H1 (cell line): ENCODE results near the gene PXT1. TPM values are rescaled to one million over a fixed set of nuclear protein-coding genes. Genes with fewer than 3 reads are reported as not detected.

Experiments
- CTCF ChIA-PET: fragments of 300-600 bp; sonication (Branson Sonifier 250); formaldehyde crosslinking; loops from one replicate; lab custom pipeline; 2021; ENCODE audit not compliant: partially characterized antibody; lab: Charles Lee
- POLR2A ChIA-PET: fragments of 300-600 bp; sonication (Branson Sonifier 250); formaldehyde crosslinking; loops from one replicate; lab custom pipeline; 2021; ENCODE audit warnings: inconsistent platforms; ENCODE audit not compliant: partially characterized antibody; lab: Charles Lee
- DNase-seq, 2 experiments: peaks; one replicate each; pipeline versions ENCODE4 v3.0.0 to v3.0.0-alpha.2; 2010 to 2022; ENCODE audit warnings: low spot score in 2 of 2, low read depth in 1 of 2, mixed read lengths in 1 of 2
- FAIRE-seq: peaks from 2 replicates; lab custom pipeline; 2011; peaks lifted over from hg19 to GRCh38; lab: Jason Lieb, UNC
- H2AFZ ChIP-seq: 2 replicates; pipeline ENCODE4 v1.8.1; 2012; ENCODE audit warnings: low read length, inconsistent platforms
- H2AK5ac ChIP-seq: 2 replicates; pipeline ENCODE4 v1.6.1; 2013; ENCODE audit warnings: low read depth, low read length
- H2BK120ac ChIP-seq: replicated peaks from 2 replicates; pipeline ENCODE3; 2013; ENCODE audit warnings: low read depth, low read length, inconsistent platforms
- H2BK12ac ChIP-seq: 2 replicates; pipeline ENCODE4 v1.6.1; 2013; ENCODE audit warnings: low read depth, low read length
- H2BK15ac ChIP-seq: 2 replicates; pipeline ENCODE4 v1.6.1; 2013; ENCODE audit warnings: low read length
- H2BK20ac ChIP-seq: 2 replicates; pipeline ENCODE4 v1.6.1; 2013; ENCODE audit warnings: low read length
- H2BK5ac ChIP-seq: 2 replicates; pipeline ENCODE4 v1.6.1; 2013; ENCODE audit warnings: low read depth, low read length
- H3K14ac ChIP-seq: 2 replicates; pipeline ENCODE4 v1.6.1; 2013; ENCODE audit warnings: inconsistent platforms; ENCODE audit not compliant: insufficient read length
- H3K18ac ChIP-seq: 2 replicates; pipeline ENCODE4 v1.6.1; 2013; ENCODE audit warnings: low read length; ENCODE audit errors: extremely low read depth
- H3K23ac ChIP-seq: 2 replicates; pipeline ENCODE4 v1.6.1; 2013; ENCODE audit warnings: inconsistent platforms; ENCODE audit not compliant: insufficient read length
- H3K23me2 ChIP-seq: 2 replicates; pipeline ENCODE4 v1.6.1; 2013; ENCODE audit warnings: low read depth, low read length
- H3K27ac ChIP-seq: 2 replicates; pipeline ENCODE4 v1.6.1; 2011; ENCODE audit warnings: low read depth, low read length, inconsistent platforms
- H3K27me3 ChIP-seq, 4 experiments: replicated peaks in 1 of 4; 1 replicate in 1 of 4; 2 replicates in 3 of 4; pipeline versions ENCODE4 v1.6.1 to v1.8.1; 2011 to 2013; ENCODE audit warnings: low read length in 3 of 4, mild to moderate bottlenecking in 3 of 4, inconsistent platforms in 2 of 4, mixed read lengths in 2 of 4, moderate library complexity in 1 of 4; ENCODE audit not compliant: control insufficient read depth in 3 of 4, insufficient read depth in 3 of 4; ENCODE audit errors: extremely low read depth in 1 of 4
- H3K36me3 ChIP-seq, 4 experiments: 2 replicates each; pipeline versions ENCODE4 v1.6.1 to v1.8.1; 2011 to 2013; ENCODE audit warnings: mild to moderate bottlenecking in 4 of 4, low read length in 3 of 4, moderate library complexity in 2 of 4, control low read depth in 1 of 4, inconsistent platforms in 1 of 4; ENCODE audit not compliant: insufficient read depth in 4 of 4, control insufficient read depth in 2 of 4
- H3K4ac ChIP-seq: replicated peaks from 2 replicates; pipeline ENCODE3; 2013; ENCODE audit warnings: low read length, low read depth, mixed read lengths, inconsistent platforms; ENCODE audit not compliant: insufficient read length
- H3K4me1 ChIP-seq, 4 experiments: replicated peaks in 1 of 4; 1 replicate in 1 of 4; 2 replicates in 3 of 4; pipeline versions ENCODE4 v1.6.1 to v1.8.1; 2011 to 2013; ENCODE audit warnings: low read length in 3 of 4, inconsistent platforms in 2 of 4, mixed read lengths in 1 of 4; ENCODE audit not compliant: insufficient read depth in 4 of 4, control insufficient read depth in 3 of 4
- H3K4me2 ChIP-seq, 2 experiments: 2 replicates each; pipeline versions ENCODE4 v1.6.1 to v1.8.1; 2011 to 2013; ENCODE audit warnings: low read depth in 2 of 2, low read length in 2 of 2, control low read depth in 1 of 2, inconsistent platforms in 1 of 2, mild to moderate bottlenecking in 1 of 2; ENCODE audit not compliant: insufficient read depth in 1 of 2
- H3K4me3 ChIP-seq, 4 experiments: fragments of 200-600, 300-600 bp in 1 of 4; sonication (generic), shearing (Covaris generic), sonication (Bioruptor Twin) in 1 of 4; 2 replicates each; pipeline versions ENCODE4 v1.5.1 to v1.8.1; 2011 to 2016; ENCODE audit warnings: low read length in 4 of 4, low read depth in 3 of 4, control low read depth in 2 of 4, inconsistent platforms in 2 of 4, mild to moderate bottlenecking in 2 of 4, mixed read lengths in 1 of 4, moderate library complexity in 1 of 4; ENCODE audit not compliant: insufficient read depth in 2 of 4; ENCODE audit errors: extremely low read depth in 1 of 4
- H3K56ac ChIP-seq: replicated peaks from 2 replicates; pipeline ENCODE3; 2013; ENCODE audit warnings: low read depth, mild to moderate bottlenecking, mixed read lengths, low read length, inconsistent platforms; ENCODE audit not compliant: insufficient read length
- H3K79me1 ChIP-seq: 2 replicates; pipeline ENCODE4 v1.6.1; 2013; ENCODE audit warnings: low read depth, low read length, control low read depth
- H3K79me2 ChIP-seq, 2 experiments: 2 replicates each; pipeline versions ENCODE4 v1.6.1 to v1.8.1; 2012 to 2013; ENCODE audit warnings: low read length in 2 of 2, mild to moderate bottlenecking in 2 of 2, inconsistent platforms in 1 of 2; ENCODE audit not compliant: insufficient read depth in 2 of 2, control insufficient read depth in 1 of 2
- H3K9ac ChIP-seq, 4 experiments: replicated peaks in 1 of 4; 1 replicate in 1 of 4; 2 replicates in 3 of 4; pipeline versions ENCODE4 v1.6.1 to v1.8.1; 2011 to 2013; ENCODE audit warnings: low read depth in 3 of 4, low read length in 3 of 4, control low read depth in 2 of 4, mild to moderate bottlenecking in 2 of 4, moderate library complexity in 2 of 4, inconsistent platforms in 1 of 4; ENCODE audit errors: extremely low read depth in 1 of 4
- H3K9me3 ChIP-seq, 2 experiments: 2 replicates each; pipeline versions ENCODE4 v1.6.1 to v1.8.1; 2012 to 2013; ENCODE audit warnings: mild to moderate bottlenecking in 2 of 2, moderate library complexity in 2 of 2, control low read depth in 1 of 2, inconsistent platforms in 1 of 2, low read depth in 1 of 2, low read length in 1 of 2, mixed read lengths in 1 of 2; ENCODE audit not compliant: insufficient read depth in 2 of 2
- H4K20me1 ChIP-seq, 2 experiments: replicated peaks in 1 of 2; 2 replicates each; pipeline versions ENCODE3 to v1.8.1; 2011 to 2013; ENCODE audit warnings: inconsistent platforms in 2 of 2, low read length in 2 of 2, mild to moderate bottlenecking in 1 of 2; ENCODE audit not compliant: insufficient read depth in 2 of 2, control insufficient read depth in 1 of 2
- H4K5ac ChIP-seq: 2 replicates; pipeline ENCODE4 v1.6.1; 2013; ENCODE audit warnings: low read length, low read depth, mixed read lengths, inconsistent platforms; ENCODE audit not compliant: insufficient read length
- H4K8ac ChIP-seq: 2 replicates; pipeline ENCODE4 v1.8.0; 2013; ENCODE audit warnings: mild to moderate bottlenecking, moderate library complexity, low read length, inconsistent platforms; ENCODE audit not compliant: insufficient read depth; ENCODE audit errors: extremely low read depth
- H4K91ac ChIP-seq: replicated peaks from 2 replicates; pipeline ENCODE3; 2013; ENCODE audit warnings: low read length, mixed read lengths, inconsistent platforms; ENCODE audit not compliant: insufficient read length
- CEBPB ChIP-seq: IDR thresholded peaks from 2 replicates; pipeline ENCODE4 v1.6.1; 2012; ENCODE audit warnings: low read depth, low read length
- CTBP2 ChIP-seq: IDR thresholded peaks from 2 replicates; pipeline ENCODE4 v1.7.0; 2011; ENCODE audit warnings: borderline replicate concordance, mild to moderate bottlenecking, moderate library complexity, mixed read lengths, low read length; ENCODE audit not compliant: insufficient read depth, insufficient read length
- EP300 ChIP-seq, 2 experiments: IDR thresholded peaks; 1 replicate in 1 of 2; 2 replicates in 1 of 2; pipeline ENCODE4 v1.6.1; 2011 to 2012; ENCODE audit warnings: low read depth in 2 of 2, low read length in 2 of 2, mild to moderate bottlenecking in 2 of 2, borderline replicate concordance in 1 of 2, inconsistent platforms in 1 of 2, moderate library complexity in 1 of 2
- MAFK ChIP-seq: IDR thresholded peaks from 2 replicates; pipeline ENCODE4 v1.6.1; 2012; ENCODE audit warnings: low read depth, mild to moderate bottlenecking, improper control_type of control experiment, low read length
- PHF8 ChIP-seq: fragments of 200-600 bp; sonication (generic); conservative IDR thresholded peaks from 2 replicates; pipeline ENCODE4 v1.7.1; 2012; ENCODE audit warnings: low read depth, mild to moderate bottlenecking, inconsistent platforms, low read length, moderate library complexity
- POU5F1 ChIP-seq: IDR thresholded peaks from 2 replicates; pipeline ENCODE4 v1.6.1; 2011; ENCODE audit warnings: low read depth, mild to moderate bottlenecking, low read length, moderate library complexity
- RXRA ChIP-seq: IDR thresholded peaks from 2 replicates; pipeline ENCODE4 v1.6.1; 2011; ENCODE audit warnings: low read depth, mild to moderate bottlenecking, low read length, moderate library complexity; ENCODE audit not compliant: insufficient read depth
- SIN3A ChIP-seq, 2 experiments: IDR thresholded peaks in 1 of 2; conservative IDR thresholded peaks in 1 of 2; 2 replicates each; pipeline ENCODE4 v1.6.1; 2011 to 2012; ENCODE audit warnings: low read length in 2 of 2, improper control_type of control experiment in 1 of 2, low read depth in 1 of 2, mild to moderate bottlenecking in 1 of 2
- SIRT6 ChIP-seq: IDR thresholded peaks from one replicate; pipeline ENCODE4 v1.7.1; 2012; ENCODE audit warnings: low read length, inconsistent platforms
- SRF ChIP-seq: IDR thresholded peaks from 2 replicates; pipeline ENCODE4 v1.6.1; 2011; ENCODE audit warnings: mild to moderate bottlenecking, low read depth, low read length, moderate library complexity
- TAF7 ChIP-seq: optimal IDR thresholded peaks from 2 replicates; pipeline ENCODE3; 2011; ENCODE audit warnings: low read depth, mild to moderate bottlenecking, inconsistent platforms, low read length, moderate library complexity, borderline replicate concordance
- TCF12 ChIP-seq: IDR thresholded peaks from 2 replicates; pipeline ENCODE4 v1.6.1; 2011; ENCODE audit warnings: low read depth, mild to moderate bottlenecking, low read length
- WGBS, 2 experiments: shearing (Covaris generic) in 1 of 2; methylation state at CpG; one replicate each; pipeline versions ENCODE4 v1.1.6 to v1.1.7; 2013 to 2015; ENCODE audit warnings: low lambda C conversion rate in 2 of 2, mixed read lengths in 2 of 2, inconsistent platforms in 1 of 2, low coverage in 1 of 2, missing lambda C conversion rate in 1 of 2; ENCODE audit not compliant: insufficient replicate concordance in 2 of 2, insufficient coverage in 1 of 2, insufficient read length in 1 of 2; ENCODE audit errors: extremely low coverage in 1 of 2, missing lambda C conversion rate in 1 of 2; 5-methylcytosine and 5-hydroxymethylcytosine counted together
- polyA plus RNA-seq, 7 experiments: library from polyadenylated mRNA; depleted of rRNA in 3 of 7; stranded (reverse) in 5 of 7; unstranded in 2 of 7; fragments of >200 nt in 5 of 7; fragments of 200-250 nt in 2 of 7; gene quantifications; 1 replicate in 5 of 7; 2 replicates in 1 of 7; 4 replicates in 1 of 7; pipeline versions ENCODE4 v1.2.1 to v1.2.3, GENCODE V29; 2011 to 2013; ENCODE audit warnings: missing spikeins in 2 of 7, mixed read lengths in 2 of 7
- total RNA-seq: library from RNA; stranded (reverse); fragmentation: NEBNext Ultra II Directional; extraction: Animal tissue kit (Norgen Biotek cat#: 25700); gene quantifications from 2 replicates; pipeline ENCODE4 v1.2.1, GENCODE V29; 2021

Gene PXT1
- total and polyA plus RNA-seq, 2 of the 8 experiments (the other 6 are each of a cell fraction or from before 2014, with no cell fraction given) = 0.06 TPM; not detected in 1

DNA sequence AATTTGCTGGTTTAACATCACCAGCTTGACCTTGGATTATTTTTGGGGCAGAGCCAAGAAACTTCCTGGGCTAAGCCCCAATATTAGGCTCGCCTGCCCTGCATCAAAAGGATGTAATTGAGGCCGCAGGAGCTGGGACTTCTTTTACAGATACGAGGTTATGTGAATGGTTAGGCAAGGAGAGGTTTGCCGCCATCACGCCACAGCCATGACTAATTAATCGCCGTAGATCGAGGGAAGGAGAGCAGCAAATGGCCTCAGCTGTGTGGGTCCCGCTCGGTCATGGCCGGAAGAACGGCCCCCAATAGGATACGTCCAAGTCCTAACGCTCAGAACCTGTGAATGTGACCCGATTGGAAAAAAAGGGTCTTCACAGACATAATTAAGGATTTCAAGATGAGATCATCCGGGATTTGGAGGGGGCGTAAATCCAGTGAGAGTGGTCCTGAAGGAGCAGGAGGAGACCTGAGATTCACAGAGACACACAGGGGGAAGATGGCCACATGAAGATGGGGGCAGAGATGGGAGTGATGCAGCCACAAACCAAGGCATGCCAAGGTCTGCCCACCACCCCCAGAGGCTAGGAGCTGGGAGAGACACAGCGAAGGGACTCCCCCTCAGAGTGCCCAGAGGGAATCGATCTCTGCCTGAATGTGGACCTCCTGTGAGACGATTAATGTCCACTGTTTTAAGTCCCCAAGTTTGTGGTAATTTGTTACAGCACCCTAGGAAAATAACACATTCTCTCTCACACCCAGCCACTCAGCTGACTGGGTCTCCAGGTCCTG lies 96.0 kb downstream of the PXT1 start:
- no peak overlapping the region for H3K4me2 ChIP-seq
- H3K27ac ChIP-seq = no peak overlapping the region
- H4K20me1 ChIP-seq = no peaks in the 10 kb centered on the region
- FAIRE-seq = no peak
- no peak overlapping the region for H3K4me3 ChIP-seq
- H3K4me1 ChIP-seq = no peaks in the 10 kb centered on the region
- CTCF ChIA-PET = interaction anchor here (0.6 to 4.0 kb wide), 7 partner anchors 13 to 779 kb away, joined by 3 to 47 read pairs (median 4); no protein-coding TSS in a partner anchor
- H3K79me2 ChIP-seq = no peaks in the 10 kb centered on the region
- H2AK5ac ChIP-seq = no peak overlapping the region
- H3K9ac ChIP-seq = no peak overlapping the region
- H2BK12ac ChIP-seq = no peak overlapping the region
- no peaks in the 10 kb centered on the region for H3K23me2 ChIP-seq
- H4K91ac ChIP-seq = no peak overlapping the region
- no peak overlapping the region for H3K4ac ChIP-seq
- H3K27me3 ChIP-seq = no peaks in the 10 kb centered on the region
- no peak overlapping the region for H3K23ac ChIP-seq
- no peak overlapping the region for H4K5ac ChIP-seq
- H3K18ac ChIP-seq = no peak overlapping the region
- 95% methylated on average over 20 of the region's 20 CpGs; no CpG with 5 or more reads in 1 of the 2 experiments for WGBS, 2 experiments
- no peak for DNase-seq
- no peak overlapping the region for H3K14ac ChIP-seq
- no peak overlapping the region for H3K56ac ChIP-seq
- POLR2A ChIA-PET = interaction anchor here (0.6 to 1.6 kb wide), 3 partner anchors 9 to 268 kb away, joined by 3 read pairs; no protein-coding TSS in a partner anchor
- no peaks in the 10 kb centered on the region for H3K36me3 ChIP-seq
- no peak overlapping the region for H2BK15ac ChIP-seq
- H4K8ac ChIP-seq = 0 out of 2 replicates have a peak overlapping the region, but pooled peaks have one; percentile 75
- no peak overlapping the region for H2BK20ac ChIP-seq
- H3K9me3 ChIP-seq = no peaks in the 10 kb centered on the region
- H2BK5ac ChIP-seq = no peak overlapping the region
- no peak overlapping the region for H2AFZ ChIP-seq
- H2BK120ac ChIP-seq = no peak overlapping the region
- no peaks in the 10 kb centered on the region for H3K79me1 ChIP-seq
- TF ChIP-seq PHF8 (no peak), SRF (no peak), SIN3A (conservative IDR thresholded peaks at IDR 0.05 in 1 of 2, IDR thresholded peaks at IDR 0.05 in 1 of 2; ENCODE audit: low read depth in 1 of 2, low read length in 2 of 2) (no peak), RXRA (no peak), TCF12 (no peak), EP300 (IDR thresholded peaks at IDR 0.05; ENCODE audit: borderline replicate concordance in 1 of 2, low read depth in 2 of 2, low read length in 2 of 2) (no peak), TAF7 (no peak), SIRT6 (no peak), CTBP2 (no peak), POU5F1 (no peak), MAFK (no peak), CEBPB (no peak)
